Hematopoietic multipotent progenitor cell (in vitro differentiated cells): Measurements from ENCODE around the gene SPRR5. TPM values are rescaled to one million over a fixed set of nuclear protein-coding genes. Genes with fewer than 3 reads are reported as not detected.
A peak's percentile ranks its signal among the peaks of the same experiment; 100 is the strongest.

ENCODE experiments used
- DNase-seq, 3 donors: peaks; one replicate each; pipeline ENCODE4 v3.0.0-alpha.2; 2011 to 2015; ENCODE audit warnings: low read depth in 2 of 3, low spot score in 2 of 3
- total RNA-seq: library from RNA; depleted of rRNA; stranded (reverse); fragments of >200 nt; gene quantifications from one replicate; pipeline ENCODE4 v1.2.3, GENCODE V29; 2012

The SPRR5 gene
- total RNA-seq = not detected

- no peak for DNase-seq
These were observed at the start of gene SPRR5 for GRCh38 chr1:152946651-152947256. Gene SPRR5 (plus strand): TSS chr1:152947206. CDS start chr1:152948555, 1,349 bp downstream.

GRCh38 chr1:152899027-152899426 is 48.0 kb upstream of the SPRR5 start:
- no peak for DNase-seq

- no peak for DNase-seq
These were observed 47.1 kb upstream of the SPRR5 start for GRCh38 chr1:152899883-152900282.

GRCh38 chr1:152901631-152902030 is 45.4 kb upstream of the SPRR5 start:
- DNase-seq = no peak

- no peak for DNase-seq
These were observed 44.4 kb upstream of the SPRR5 start for GRCh38 chr1:152902636-152903035.

GRCh38 chr1:152904688-152905440 is 42.1 kb upstream of the SPRR5 start:
- no peak for DNase-seq

GRCh38 chr1:152906023-152906565 is 40.9 kb upstream of the SPRR5 start:
- DNase-seq = no peak

- DNase-seq = no peak
These were observed 39.1 kb upstream of the SPRR5 start, which contains the start of gene IVL for GRCh38 chr1:152907686-152908601. Gene IVL (plus strand): TSS chr1:152908546. CDS start chr1:152909798, 1,252 bp downstream.

- no peak for DNase-seq
These were observed 37.8 kb upstream of the SPRR5 start for GRCh38 chr1:152909206-152909605.

GRCh38 chr1:152912471-152912870 is 34.5 kb upstream of the SPRR5 start:
- DNase-seq = no peak

GRCh38 chr1:152912900-152913299 is 34.1 kb upstream of the SPRR5 start:
- no peak for DNase-seq

- peak in 2 of 3 donors; percentile 11 to 40 for DNase-seq
These were observed 29.2 kb upstream of the SPRR5 start for GRCh38 chr1:152917794-152918193.

GRCh38 chr1:152919071-152919470 is 27.9 kb upstream of the SPRR5 start:
- no peak for DNase-seq

- no peak for DNase-seq
These were observed 22.8 kb upstream of the SPRR5 start for GRCh38 chr1:152924191-152924590.

- peak in 1 of 3 donors; percentile 24 for DNase-seq
These were observed 20.9 kb upstream of the SPRR5 start for GRCh38 chr1:152926091-152926490.

GRCh38 chr1:152928671-152929070 is 18.3 kb upstream of the SPRR5 start:
- DNase-seq = no peak

- DNase-seq = no peak
These were observed 14.7 kb upstream of the SPRR5 start for GRCh38 chr1:152932170-152932811.

GRCh38 chr1:152933196-152933595 is 13.8 kb upstream of the SPRR5 start:
- DNase-seq = no peak

GRCh38 chr1:152940614-152941013 is 6.4 kb upstream of the SPRR5 start:
- no peak for DNase-seq

- no peak for DNase-seq
These were observed 5.8 kb upstream of the SPRR5 start for GRCh38 chr1:152941037-152941711.
